HL-60 (cell line): ENCODE measurements around the gene TSEN2.

Source experiments
- CTCF ChIP-seq: IDR thresholded peaks from one replicate; pipeline ENCODE4 v1.5.1; 2011; ENCODE audit warnings: low read length, control low read depth, inconsistent platforms; ENCODE audit not compliant: insufficient read depth
- GABPA ChIP-seq: IDR thresholded peaks from 2 replicates; pipeline ENCODE4 v1.6.1; 2012; ENCODE audit warnings: low read depth
- POLR2AphosphoS5 ChIP-seq: IDR thresholded peaks from 2 replicates; pipeline ENCODE4 v1.6.1; 2012; ENCODE audit warnings: low read depth
- REST ChIP-seq: IDR thresholded peaks from 2 replicates; pipeline ENCODE4 v1.6.1; 2012; ENCODE audit warnings: low read depth; ENCODE audit not compliant: insufficient replicate concordance
- SPI1 ChIP-seq: IDR thresholded peaks from 2 replicates; pipeline ENCODE4 v1.6.1; 2012; ENCODE audit warnings: low read depth, mild to moderate bottlenecking, borderline replicate concordance

- TF ChIP-seq POLR2AphosphoS5 (no peak), CTCF (no peak), REST (no peak), SPI1 (no peak), GABPA (no peak)
These were observed 74.4 kb downstream of the TSEN2 start for GRCh38 chr3:12558706-12559105.
